Measurements from ENCODE around the gene AGTRAP.

Gene AGTRAP

GRCh38 chr1:11749203-11749689 is 13.3 kb downstream of the AGTRAP start:
- Histone ChIP-seq H4K12ac (ENCODE audit: low read depth, low read length) (no peak overlapping the region), H2BK5ac (ENCODE audit: low read depth, low read length, poor library complexity) (no peak overlapping the region), H3K79me2 (ENCODE audit: control insufficient read depth, insufficient read depth, low read length, poor library complexity) (no peaks in the 10 kb centered on the region), H3K18ac (ENCODE audit: low read length) (no peak overlapping the region), H3K4ac (ENCODE audit: low read depth, low read length) (no peak overlapping the region), H3K36me3 (ENCODE audit: control insufficient read depth in 1 of 2, insufficient read depth in 2 of 2, low read length in 2 of 2) (peaks cover 8 to 12% of the 10 kb centered on the region in 2 experiments), H2BK12ac (ENCODE audit: low read length) (no peak overlapping the region), H3K79me1 (ENCODE audit: low read length) (no peaks in the 10 kb centered on the region), H2AFZ (ENCODE audit: insufficient read depth, low read length, poor library complexity) (no peak overlapping the region), H4K8ac (ENCODE audit: low read depth, low read length) (no peak overlapping the region), H3K4me3 (ENCODE audit: low read depth, low read length) (no peak overlapping the region), H2BK120ac (ENCODE audit: insufficient read depth, low read length, poor library complexity) (no peak overlapping the region), H3K27me3 (ENCODE audit: insufficient read depth, low read length) (no peaks in the 10 kb centered on the region), H3K4me1 (ENCODE audit: control insufficient read depth in 1 of 2, insufficient read depth in 2 of 2, low read length in 2 of 2) (peaks cover 16 to 17% of the 10 kb centered on the region in 2 experiments), H3K23ac (ENCODE audit: low read length) (no peak overlapping the region), H2AK5ac (ENCODE audit: low read length) (no peak overlapping the region), H3K4me2 (ENCODE audit: low read length) (no peak overlapping the region), H4K91ac (ENCODE audit: low read depth, low read length) (no peak overlapping the region), H3K9ac (ENCODE audit: low read length) (no peak overlapping the region), H3K14ac (ENCODE audit: low read length) (no peak overlapping the region), H3K9me3 (ENCODE audit: insufficient read depth, low read depth, low read length) (no peaks in the 10 kb centered on the region), H3K27ac (ENCODE audit: low read depth, low read length) (no peak overlapping the region)
- peak; percentile 22 to 68 for DNase-seq
- no CpG with 5 or more reads among the region's 9 CpGs for WGBS (ENCODE audit: extremely low coverage, insufficient coverage, insufficient read length)

- H3K27ac ChIP-seq (ENCODE audit: low read depth, low read length) = no peak overlapping the region
- H4K91ac ChIP-seq (ENCODE audit: low read depth, low read length) = no peak overlapping the region
Observed at GRCh38 chr1:11749996-11750395, 14.1 kb downstream of the AGTRAP start.

DNA sequence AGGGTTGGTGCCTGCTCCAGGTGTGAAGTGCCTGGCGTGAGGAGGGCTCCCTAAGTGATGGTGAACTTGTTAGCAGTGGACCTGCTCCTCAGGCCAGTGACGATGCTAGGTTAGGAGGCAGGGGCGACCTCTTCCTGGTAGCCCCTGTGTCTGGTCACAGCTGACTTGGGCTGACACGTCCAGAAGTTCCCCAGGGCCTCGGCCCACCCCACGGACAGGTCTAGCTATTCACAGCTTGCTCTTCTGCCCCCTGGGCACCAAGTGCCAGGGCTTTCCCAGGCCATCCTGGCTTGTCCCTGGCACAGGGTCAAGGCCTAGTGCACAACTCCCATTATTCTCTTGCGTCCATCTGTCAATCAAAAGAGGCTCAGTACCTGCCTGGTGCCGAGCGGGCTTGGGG is 15.2 kb downstream of the AGTRAP start:
- peaks cover 8 to 12% of the 10 kb centered on the region in 2 experiments for H3K36me3 ChIP-seq (ENCODE audit: control insufficient read depth in 1 of 2, insufficient read depth in 2 of 2, low read length in 2 of 2)
- no peaks in the 10 kb centered on the region for H3K79me2 ChIP-seq (ENCODE audit: control insufficient read depth, insufficient read depth, low read length, poor library complexity)
- H3K4me2 ChIP-seq (ENCODE audit: low read length) = no peak overlapping the region
- no peak for DNase-seq
- H3K9ac ChIP-seq (ENCODE audit: low read length) = no peak overlapping the region
- H2BK12ac ChIP-seq (ENCODE audit: low read length) = no peak overlapping the region
- H4K12ac ChIP-seq (ENCODE audit: low read depth, low read length) = no peak overlapping the region
- no peak overlapping the region for H2BK120ac ChIP-seq (ENCODE audit: insufficient read depth, low read length, poor library complexity)
- no peak overlapping the region for H4K8ac ChIP-seq (ENCODE audit: low read depth, low read length)
- H2AFZ ChIP-seq (ENCODE audit: insufficient read depth, low read length, poor library complexity) = no peak overlapping the region
- H3K14ac ChIP-seq (ENCODE audit: low read length) = no peak overlapping the region
- H3K4me1 ChIP-seq (ENCODE audit: control insufficient read depth in 1 of 2, insufficient read depth in 2 of 2, low read length in 2 of 2) = peaks cover 16 to 17% of the 10 kb centered on the region in 2 experiments
- no peak overlapping the region for H4K91ac ChIP-seq (ENCODE audit: low read depth, low read length)
- no peak overlapping the region for H3K4me3 ChIP-seq (ENCODE audit: low read depth, low read length)
- no peak overlapping the region for H3K18ac ChIP-seq (ENCODE audit: low read length)
- no peak overlapping the region for H3K4ac ChIP-seq (ENCODE audit: low read depth, low read length)
- WGBS (ENCODE audit: extremely low coverage, insufficient coverage, insufficient read length) = no CpG with 5 or more reads among the region's 9 CpGs
- no peak overlapping the region for H3K23ac ChIP-seq (ENCODE audit: low read length)
- H2BK5ac ChIP-seq (ENCODE audit: low read depth, low read length, poor library complexity) = no peak overlapping the region
- H3K79me1 ChIP-seq (ENCODE audit: low read length) = no peaks in the 10 kb centered on the region
- no peaks in the 10 kb centered on the region for H3K9me3 ChIP-seq (ENCODE audit: insufficient read depth, low read depth, low read length)
- H3K27ac ChIP-seq (ENCODE audit: low read depth, low read length) = no peak overlapping the region
- H3K27me3 ChIP-seq (ENCODE audit: insufficient read depth, low read length) = no peaks in the 10 kb centered on the region
- no peak overlapping the region for H2AK5ac ChIP-seq (ENCODE audit: low read length)

More at GRCh38 chr1:11749996-11750395, 14.1 kb downstream of the AGTRAP start:
- H3K9ac ChIP-seq (ENCODE audit: low read length) = no peak overlapping the region
- H2AFZ ChIP-seq (ENCODE audit: insufficient read depth, low read length, poor library complexity) = no peak overlapping the region
- no peak overlapping the region for H3K14ac ChIP-seq (ENCODE audit: low read length)
- no peaks in the 10 kb centered on the region for H3K27me3 ChIP-seq (ENCODE audit: insufficient read depth, low read length)
- H3K18ac ChIP-seq (ENCODE audit: low read length) = no peak overlapping the region
- no peak overlapping the region for H3K23ac ChIP-seq (ENCODE audit: low read length)
- no peak overlapping the region for H2AK5ac ChIP-seq (ENCODE audit: low read length)
- H2BK5ac ChIP-seq (ENCODE audit: low read depth, low read length, poor library complexity) = no peak overlapping the region
- H3K4me3 ChIP-seq (ENCODE audit: low read depth, low read length) = no peak overlapping the region
- H3K4me2 ChIP-seq (ENCODE audit: low read length) = no peak overlapping the region
- H4K8ac ChIP-seq (ENCODE audit: low read depth, low read length) = no peak overlapping the region
- peaks cover 16 to 17% of the 10 kb centered on the region in 2 experiments for H3K4me1 ChIP-seq (ENCODE audit: control insufficient read depth in 1 of 2, insufficient read depth in 2 of 2, low read length in 2 of 2)
- WGBS (ENCODE audit: extremely low coverage, insufficient coverage, insufficient read length) = no CpG with 5 or more reads among the region's 15 CpGs
- H3K9me3 ChIP-seq (ENCODE audit: insufficient read depth, low read depth, low read length) = no peaks in the 10 kb centered on the region
- H4K12ac ChIP-seq (ENCODE audit: low read depth, low read length) = no peak overlapping the region
- no peak overlapping the region for H3K4ac ChIP-seq (ENCODE audit: low read depth, low read length)
- no peak overlapping the region for H2BK12ac ChIP-seq (ENCODE audit: low read length)
- no peaks in the 10 kb centered on the region for H3K79me2 ChIP-seq (ENCODE audit: control insufficient read depth, insufficient read depth, low read length, poor library complexity)
- H3K36me3 ChIP-seq (ENCODE audit: control insufficient read depth in 1 of 2, insufficient read depth in 2 of 2, low read length in 2 of 2) = peaks cover 8 to 12% of the 10 kb centered on the region in 2 experiments
- no peaks in the 10 kb centered on the region for H3K79me1 ChIP-seq (ENCODE audit: low read length)
- H2BK120ac ChIP-seq (ENCODE audit: insufficient read depth, low read length, poor library complexity) = no peak overlapping the region
- DNase-seq = peak; percentile 82 to 89

DNA sequence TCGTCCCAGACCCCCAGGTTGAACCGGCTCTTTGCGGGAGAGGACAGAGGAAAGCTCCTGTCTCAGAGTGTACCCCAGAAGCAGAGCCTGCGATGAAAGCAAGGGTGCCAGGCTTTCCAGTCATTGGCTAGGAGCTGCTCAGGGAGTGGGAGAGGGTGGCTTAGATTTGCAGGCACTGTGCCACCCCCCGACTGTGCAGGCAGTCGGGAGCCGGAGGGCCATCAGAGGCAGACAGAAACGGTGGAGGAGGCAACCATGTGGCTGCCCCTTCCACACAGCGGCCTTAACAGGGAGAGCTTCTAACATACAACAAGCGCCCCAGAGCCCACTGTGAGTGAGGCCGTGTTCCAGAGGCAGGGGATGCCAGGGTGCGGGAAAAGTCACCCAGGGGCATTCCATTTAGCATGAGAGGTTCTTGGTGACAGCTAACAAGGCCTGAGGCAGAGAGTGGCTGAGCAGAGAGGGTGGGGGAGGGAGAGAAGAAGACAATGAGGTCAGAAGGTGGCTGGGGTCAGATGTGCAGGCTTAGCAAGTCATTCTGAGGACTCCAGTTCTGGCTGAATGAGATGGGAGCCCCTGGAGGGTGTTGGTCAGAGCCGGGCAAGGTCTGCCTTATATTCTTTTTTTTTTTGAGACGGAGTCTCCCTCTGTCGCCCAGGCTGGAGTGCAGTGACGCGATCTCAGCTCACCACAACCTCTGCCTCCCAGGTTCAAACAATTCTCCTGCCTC is 16.6 kb downstream of the AGTRAP start:
- peak overlapping the region; percentile 8 for H2BK12ac ChIP-seq (ENCODE audit: low read length)
- no peaks in the 10 kb centered on the region for H3K27me3 ChIP-seq (ENCODE audit: insufficient read depth, low read length)
- peak; percentile 70 to 80 for DNase-seq
- no peak overlapping the region for H3K9ac ChIP-seq (ENCODE audit: low read length)
- H2AK5ac ChIP-seq (ENCODE audit: low read length) = no peak overlapping the region
- H4K8ac ChIP-seq (ENCODE audit: low read depth, low read length) = no peak overlapping the region
- no peak overlapping the region for H3K23ac ChIP-seq (ENCODE audit: low read length)
- H2BK5ac ChIP-seq (ENCODE audit: low read depth, low read length, poor library complexity) = no peak overlapping the region
- H3K79me2 ChIP-seq (ENCODE audit: control insufficient read depth, insufficient read depth, low read length, poor library complexity) = no peaks in the 10 kb centered on the region
- H2AFZ ChIP-seq (ENCODE audit: insufficient read depth, low read length, poor library complexity) = no peak overlapping the region
- no peak overlapping the region for H3K4me2 ChIP-seq (ENCODE audit: low read length)
- H3K4ac ChIP-seq (ENCODE audit: low read depth, low read length) = no peak overlapping the region
- peaks cover 16 to 17% of the 10 kb centered on the region in 2 experiments for H3K4me1 ChIP-seq (ENCODE audit: control insufficient read depth in 1 of 2, insufficient read depth in 2 of 2, low read length in 2 of 2)
- no peak overlapping the region for H3K18ac ChIP-seq (ENCODE audit: low read length)
- H3K14ac ChIP-seq (ENCODE audit: low read length) = no peak overlapping the region
- H4K12ac ChIP-seq (ENCODE audit: low read depth, low read length) = no peak overlapping the region
- no peak overlapping the region for H4K91ac ChIP-seq (ENCODE audit: low read depth, low read length)
- no peak overlapping the region for H2BK120ac ChIP-seq (ENCODE audit: insufficient read depth, low read length, poor library complexity)
- WGBS (ENCODE audit: extremely low coverage, insufficient coverage, insufficient read length) = no CpG with 5 or more reads among the region's 17 CpGs
- H3K36me3 ChIP-seq (ENCODE audit: control insufficient read depth in 1 of 2, insufficient read depth in 2 of 2, low read length in 2 of 2) = peaks cover 5 to 12% of the 10 kb centered on the region in 2 experiments
- no peak overlapping the region for H3K27ac ChIP-seq (ENCODE audit: low read depth, low read length)
- H3K9me3 ChIP-seq (ENCODE audit: insufficient read depth, low read depth, low read length) = peaks cover 2% of the 10 kb centered on the region
- H3K4me3 ChIP-seq (ENCODE audit: low read depth, low read length) = no peak overlapping the region
- H3K79me1 ChIP-seq (ENCODE audit: low read length) = no peaks in the 10 kb centered on the region
